CD4-positive, alpha-beta T cell treated with Interleukin-6 at 100 ng/mL for 8 hours (primary cell): ENCODE results near the gene LCE1D.

Source experiments
- DNase-seq: peaks from one replicate; pipeline ENCODE4 v3.0.0-alpha.2; 2020; ENCODE audit warnings: mixed read lengths, low spot score

The LCE1D gene

GRCh38 chr1:152817309-152817708 lies 20.8 kb downstream of the LCE1D start:
- no peak for DNase-seq

GRCh38 chr1:152823294-152823693 lies 26.8 kb downstream of the LCE1D start:
- DNase-seq: no peak

- no peak for DNase-seq
Observed at GRCh38 chr1:152824964-152825363, 28.4 kb downstream of the LCE1D start.

GRCh38 chr1:152827173-152827572 lies 30.7 kb downstream of the LCE1D start, which contains the start of gene LCE1A:
LCE1A (plus strand) TSS chr1:152827473; CDS start chr1:152827473, 0 bp downstream.
- no peak for DNase-seq

- DNase-seq: no peak
Observed at GRCh38 chr1:152836870-152837269, 40.3 kb downstream of the LCE1D start.

GRCh38 chr1:152842556-152842955 lies 46.0 kb downstream of the LCE1D start, which contains the start of gene LCE6A:
LCE6A (plus strand) TSS chr1:152842856; CDS start chr1:152843521, 665 bp downstream.
- no peak for DNase-seq
